Fibroblast of gingiva (primary cell): ENCODE results near the gene C11orf71.

Experiments
- DNase-seq: peaks from one replicate; pipeline ENCODE4 v3.0.0-alpha.2; 2011; ENCODE audit warnings: low read depth

The C11orf71 gene

GRCh38 chr11:114399490-114400215 lies 658 bp downstream of the C11orf71 start:
- DNase-seq: no peak

- no peak for DNase-seq
These were observed 1.9 kb downstream of the C11orf71 start for GRCh38 chr11:114398303-114398920.

- DNase-seq: no peak
These were observed 2.8 kb downstream of the C11orf71 start for GRCh38 chr11:114397349-114397982.

DNA sequence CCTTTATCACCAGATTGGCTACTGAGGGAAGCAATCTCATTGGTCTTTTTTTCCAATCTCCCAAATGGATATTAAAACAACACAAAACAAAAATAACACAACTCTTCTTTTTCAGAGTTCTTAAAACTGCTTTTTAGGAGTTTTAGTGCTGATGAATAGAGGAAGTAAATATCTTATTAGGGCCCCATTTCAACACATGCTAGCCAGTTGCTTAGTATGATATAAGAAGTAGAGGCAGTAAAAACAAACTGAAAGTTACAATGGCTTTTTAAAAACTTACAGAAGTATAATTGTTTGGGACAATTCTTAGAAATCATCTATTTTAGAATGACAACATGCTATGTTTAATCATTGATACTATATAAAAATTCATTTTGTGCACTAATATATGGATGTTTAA lies 3.4 kb downstream of the C11orf71 start:
- DNase-seq: no peak

DNA sequence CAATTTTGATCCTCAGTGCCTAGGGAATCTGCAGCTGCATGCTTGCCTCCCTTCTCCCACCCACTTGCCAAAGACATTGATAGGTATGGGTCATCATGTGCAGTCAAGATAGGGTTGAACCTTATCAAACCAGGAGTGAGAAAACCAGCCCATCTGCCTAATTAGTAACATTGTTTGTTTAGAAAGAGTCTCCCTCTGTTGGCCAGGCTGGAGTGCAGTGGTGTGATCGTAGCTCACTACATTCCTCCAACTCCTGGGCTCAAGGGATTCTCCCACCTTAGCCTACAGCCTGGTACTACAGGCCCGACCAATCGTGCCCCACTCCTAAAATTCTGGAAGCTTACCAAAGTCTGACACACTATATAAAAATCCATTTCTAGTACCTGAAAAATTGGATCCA lies 4.6 kb downstream of the C11orf71 start:
- no peak for DNase-seq

- DNase-seq: no peak
These were observed 7.3 kb downstream of the C11orf71 start for GRCh38 chr11:114392735-114393667.

DNA sequence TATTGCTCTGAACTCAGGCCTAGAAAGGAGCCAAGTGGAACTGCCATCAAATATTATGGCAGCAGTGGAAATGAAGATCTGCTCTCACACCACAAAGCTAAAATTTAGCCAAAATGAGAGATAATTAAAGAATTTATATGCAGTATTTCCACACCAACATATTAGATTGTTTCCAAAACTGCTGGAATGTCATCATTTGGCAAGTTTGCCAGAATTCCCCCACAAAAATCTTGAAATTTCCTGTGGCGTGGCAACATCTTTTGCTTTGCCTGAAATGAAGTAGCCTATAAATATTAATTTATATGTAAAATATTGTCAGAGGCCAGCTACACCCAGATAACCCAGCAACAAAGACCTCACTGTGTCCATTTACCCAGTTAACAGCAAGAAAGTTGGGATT lies 13.8 kb downstream of the C11orf71 start:
- peak; percentile 16 for DNase-seq

GRCh38 chr11:114386131-114386530 lies 14.2 kb downstream of the C11orf71 start:
- DNase-seq: no peak

GRCh38 chr11:114384487-114384886 lies 15.8 kb downstream of the C11orf71 start:
- no peak for DNase-seq

DNA sequence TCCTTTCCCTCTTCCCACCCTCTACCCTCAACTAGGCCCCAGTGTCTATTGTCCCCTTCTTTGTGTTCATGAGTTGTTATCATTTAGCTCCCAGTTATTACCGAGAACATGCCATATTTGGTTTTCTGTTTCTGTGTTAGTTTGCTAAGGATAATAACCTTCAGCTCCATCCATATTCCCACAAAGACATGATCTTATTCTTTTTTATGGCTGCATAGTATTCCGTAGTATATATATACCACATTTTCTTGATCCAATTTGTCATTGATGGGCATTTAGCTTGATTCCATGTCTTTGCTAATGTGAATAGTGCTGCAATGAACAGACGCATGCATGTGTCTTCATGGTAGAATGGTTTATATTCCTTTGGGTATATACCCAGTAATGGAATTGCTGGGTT lies 17.8 kb downstream of the C11orf71 start:
- DNase-seq: no peak

- DNase-seq: no peak
These were observed 20.8 kb downstream of the C11orf71 start for GRCh38 chr11:114379394-114380069.

GRCh38 chr11:114377612-114378267 lies 22.6 kb downstream of the C11orf71 start:
- DNase-seq: peak; percentile 79

DNA sequence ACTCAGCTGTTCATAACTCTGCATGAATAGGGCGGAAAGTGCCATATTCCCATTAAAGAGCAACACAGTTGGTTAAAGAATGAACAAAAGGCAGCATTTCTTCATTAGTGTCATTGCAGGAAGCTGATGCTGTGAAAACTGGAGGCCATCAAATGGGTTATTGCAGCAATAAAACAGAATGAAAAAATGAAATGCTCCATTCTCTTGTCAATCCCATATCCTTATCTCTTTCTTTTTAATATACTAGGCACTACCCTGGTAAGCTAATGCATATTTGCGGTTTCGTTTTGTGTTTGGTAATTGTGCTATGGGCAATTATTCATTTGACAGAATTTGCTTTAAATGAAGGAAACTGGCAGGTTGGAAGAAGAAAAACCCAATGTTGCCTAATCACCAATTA lies 25.3 kb downstream of the C11orf71 start:
- DNase-seq: no peak

- no peak for DNase-seq
These were observed 31.2 kb downstream of the C11orf71 start for GRCh38 chr11:114368918-114369680.

DNA sequence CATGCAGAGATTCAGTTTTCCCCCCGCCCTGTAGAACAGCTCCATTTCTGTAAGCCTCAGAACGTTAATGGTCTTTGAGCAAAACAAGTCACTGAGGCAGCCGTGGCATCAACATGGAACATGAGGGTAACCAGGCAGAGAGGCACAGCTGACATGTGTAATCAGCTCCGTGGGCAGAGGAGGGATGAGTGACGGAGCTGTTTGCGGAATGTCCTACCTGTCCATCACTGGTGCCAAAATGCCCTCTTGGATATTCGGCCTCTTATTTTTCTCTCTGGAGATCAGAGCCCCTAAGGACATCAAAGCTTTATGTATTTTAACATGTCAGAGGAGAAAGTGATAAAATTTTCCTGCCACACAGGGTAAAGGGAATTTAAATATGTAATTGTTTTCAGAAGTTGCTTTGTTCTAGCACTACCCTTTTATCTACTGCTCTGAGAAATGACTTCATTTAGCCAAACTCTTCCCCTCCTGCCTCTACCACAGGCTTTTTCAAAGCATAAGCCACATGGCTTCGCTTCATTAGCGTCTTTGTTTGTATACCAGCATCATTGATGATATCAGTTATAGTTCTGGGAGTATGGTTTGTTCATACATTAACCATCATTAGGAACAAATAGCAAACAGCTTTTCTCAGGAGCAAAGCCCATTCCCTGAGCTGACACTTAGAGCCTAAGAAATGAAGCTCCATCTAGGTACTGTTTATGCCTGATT lies 32.9 kb downstream of the C11orf71 start:
- DNase-seq: no peak

GRCh38 chr11:114366331-114367243 lies 33.7 kb downstream of the C11orf71 start:
- DNase-seq: peak; percentile 16

DNA sequence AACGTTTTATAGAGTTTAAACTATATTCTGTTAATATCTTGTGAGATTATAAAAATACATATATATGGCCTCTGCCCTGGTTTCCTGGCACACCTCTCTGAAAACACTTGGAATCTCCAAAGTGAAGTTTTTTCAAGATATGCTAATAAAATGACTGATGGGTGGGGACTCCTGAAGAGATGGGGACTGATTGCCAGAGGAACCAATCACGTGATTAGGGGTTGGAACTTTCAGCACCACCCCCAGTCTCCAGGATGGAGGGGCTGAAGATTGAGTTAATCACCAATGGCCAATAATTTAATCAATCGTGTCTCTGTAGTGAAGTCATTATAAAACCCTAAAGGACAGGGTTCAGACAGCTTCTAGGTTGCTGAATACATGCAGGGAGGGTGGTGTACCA lies 37.4 kb downstream of the C11orf71 start:
- no peak for DNase-seq

- no peak for DNase-seq
These were observed 38.0 kb downstream of the C11orf71 start for GRCh38 chr11:114362326-114362725.

- DNase-seq: no peak
These were observed 41.0 kb downstream of the C11orf71 start for GRCh38 chr11:114359342-114359741.
